ENCODE measurements around the gene C8A. TPM values are rescaled to one million over a fixed set of nuclear protein-coding genes. Genes with fewer than 3 reads are reported as not detected.

Gene C8A
- total RNA-seq, 1 experiment from 2014 or later, result not detected

- Histone ChIP-seq H2AFZ (ENCODE audit: low read length) (no peak overlapping the region), H2BK120ac (ENCODE audit: low read depth, low read length, poor library complexity, severe bottlenecking) (no peak overlapping the region), H3K4me1 (ENCODE audit: insufficient read depth, low read length) (no peaks in the 10 kb centered on the region), H3K27me3 (ENCODE audit: insufficient read depth, low read length) (no peaks in the 10 kb centered on the region), H3K9ac (ENCODE audit: extremely low read depth, insufficient read length, low read length) (no peak overlapping the region), H3K79me1 (ENCODE audit: insufficient read depth, low read depth, low read length, poor library complexity, severe bottlenecking) (no peaks in the 10 kb centered on the region), H3K4me2 (ENCODE audit: insufficient read depth, insufficient read length, low read length) (no peak overlapping the region), H4K20me1 (ENCODE audit: control insufficient read depth, insufficient read depth, insufficient read length) (no peaks in the 10 kb centered on the region), H2AK5ac (ENCODE audit: insufficient read length, low read length) (no peak overlapping the region), H3K18ac (ENCODE audit: insufficient read length, low read depth, low read length) (no peak overlapping the region), H3T11ph (ENCODE audit: low read length) (no peak overlapping the region), H4K91ac (ENCODE audit: insufficient read length, low read depth, low read length) (no peak overlapping the region), H3K23ac (ENCODE audit: insufficient read length, low read depth, low read length) (no peak overlapping the region), H3K56ac (ENCODE audit: insufficient read length, low read depth, low read length) (no peak overlapping the region), H3K4ac (ENCODE audit: low read depth, low read length) (no peak overlapping the region), H4K5ac (ENCODE audit: insufficient read length, low read depth, low read length) (no peak overlapping the region), H3K23me2 (ENCODE audit: insufficient read length, low read depth, low read length, poor library complexity, severe bottlenecking) (no peaks in the 10 kb centered on the region), H2BK12ac (ENCODE audit: insufficient read length, low read depth, low read length) (no peak overlapping the region), H2BK15ac (ENCODE audit: low read depth, low read length) (no peak overlapping the region), H4K8ac (replicated peaks; ENCODE audit: insufficient read length, low read depth, low read length) (no peak overlapping the region), H3K14ac (ENCODE audit: insufficient read depth, low read length) (no peak overlapping the region), H3K27ac (ENCODE audit: insufficient read length, low read depth, low read length) (no peak overlapping the region), H3K79me2 (ENCODE audit: insufficient read depth, low read length) (no peaks in the 10 kb centered on the region), H3K9me3 (ENCODE audit: control insufficient read depth, low read depth, low read length) (no peaks in the 10 kb centered on the region), H2BK20ac (ENCODE audit: low read depth, low read length, poor library complexity, severe bottlenecking) (no peak overlapping the region), H2BK5ac (ENCODE audit: insufficient read length, low read length) (no peak overlapping the region)
- peaks cover 0 to 5% (median 0%) of the 10 kb centered on the region in 3 experiments; a peak in 1 of 7 replicates for H3K36me3 Mint-ChIP-seq (ENCODE audit: insufficient read depth in 1 of 3, low read depth in 3 of 3)
- peaks cover 0 to 4% of the 10 kb centered on the region in 2 experiments; a peak in 1 of 5 replicates for H3K9me3 Mint-ChIP-seq
- H3K27ac Mint-ChIP-seq, result no peak overlapping the region
- peaks cover 6 to 26% of the 10 kb centered on the region in 2 experiments; a peak in 3 of 4 replicates for H3K4me1 Mint-ChIP-seq
- TF ChIP-seq, protein P1, sequence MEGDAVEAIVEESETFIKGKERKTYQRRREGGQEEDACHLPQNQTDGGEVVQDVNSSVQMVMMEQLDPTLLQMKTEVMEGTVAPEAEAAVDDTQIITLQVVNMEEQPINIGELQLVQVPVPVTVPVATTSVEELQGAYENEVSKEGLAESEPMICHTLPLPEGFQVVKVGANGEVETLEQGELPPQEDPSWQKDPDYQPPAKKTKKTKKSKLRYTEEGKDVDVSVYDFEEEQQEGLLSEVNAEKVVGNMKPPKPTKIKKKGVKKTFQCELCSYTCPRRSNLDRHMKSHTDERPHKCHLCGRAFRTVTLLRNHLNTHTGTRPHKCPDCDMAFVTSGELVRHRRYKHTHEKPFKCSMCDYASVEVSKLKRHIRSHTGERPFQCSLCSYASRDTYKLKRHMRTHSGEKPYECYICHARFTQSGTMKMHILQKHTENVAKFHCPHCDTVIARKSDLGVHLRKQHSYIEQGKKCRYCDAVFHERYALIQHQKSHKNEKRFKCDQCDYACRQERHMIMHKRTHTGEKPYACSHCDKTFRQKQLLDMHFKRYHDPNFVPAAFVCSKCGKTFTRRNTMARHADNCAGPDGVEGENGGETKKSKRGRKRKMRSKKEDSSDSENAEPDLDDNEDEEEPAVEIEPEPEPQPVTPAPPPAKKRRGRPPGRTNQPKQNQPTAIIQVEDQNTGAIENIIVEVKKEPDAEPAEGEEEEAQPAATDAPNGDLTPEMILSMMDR (conservative IDR thresholded peaks at IDR 0.05), result no peak
- no peak for DNase-seq
- H3K27me3 Mint-ChIP-seq (ENCODE audit: low read depth), result peaks cover 10% of the 10 kb centered on the region
- WGBS (ENCODE audit: extremely low coverage, insufficient read length, low lambda C conversion rate), result no CpG with 5 or more reads among the region's 5 CpGs
- no peak overlapping the region for H3K4me3 Mint-ChIP-seq
These were observed 3.7 kb upstream of the C8A start for GRCh38 chr1:56850922-56851321.

All from H9 (cell line).